ENCODE results near the gene LHFPL2.
"Not testable (repeated sequence)": the region's sequence is repeated elsewhere in the genome, so short reads cannot be mapped to it uniquely, and the experiment has no call there.

Gene LHFPL2

GRCh38 chr5:78669331-78669730 is 20.8 kb upstream of the LHFPL2 start:
- no peak for DNase-seq (ENCODE audit: extremely low read depth, low read depth)
- no peak for TF ChIP-seq CTCF (IDR thresholded peaks at IDR 0.05; ENCODE audit: low read depth, low read length)

GRCh38 chr5:78667461-78668103 is 19.0 kb upstream of the LHFPL2 start:
- DNase-seq (ENCODE audit: extremely low read depth, low read depth), result no peak
- TF ChIP-seq CTCF (IDR thresholded peaks at IDR 0.05; ENCODE audit: low read depth, low read length), result no peak

GRCh38 chr5:78666975-78667374 is 18.4 kb upstream of the LHFPL2 start:
- DNase-seq (ENCODE audit: extremely low read depth, low read depth), result not testable (repeated sequence)

- TF ChIP-seq CTCF (IDR thresholded peaks at IDR 0.05; ENCODE audit: low read depth, low read length), result no peak
- DNase-seq (ENCODE audit: extremely low read depth, low read depth), result no peak
Observed at GRCh38 chr5:78666041-78666444, 17.5 kb upstream of the LHFPL2 start.

GRCh38 chr5:78665534-78665933 is 17.0 kb upstream of the LHFPL2 start:
- no peak for DNase-seq (ENCODE audit: extremely low read depth, low read depth)
- no peak for TF ChIP-seq CTCF (IDR thresholded peaks at IDR 0.05; ENCODE audit: low read depth, low read length)

- TF ChIP-seq CTCF (IDR thresholded peaks at IDR 0.05; ENCODE audit: low read depth, low read length), result no peak
Observed at GRCh38 chr5:78662323-78662722, 13.8 kb upstream of the LHFPL2 start.

GRCh38 chr5:78661691-78662090 is 13.1 kb upstream of the LHFPL2 start:
- TF ChIP-seq CTCF (IDR thresholded peaks at IDR 0.05; ENCODE audit: low read depth, low read length), result no peak

More at GRCh38 chr5:78662323-78662722, 13.8 kb upstream of the LHFPL2 start:
- no peak for DNase-seq (ENCODE audit: extremely low read depth, low read depth)

GRCh38 chr5:78661044-78661443 is 12.5 kb upstream of the LHFPL2 start:
- no peak for TF ChIP-seq CTCF (IDR thresholded peaks at IDR 0.05; ENCODE audit: low read depth, low read length)
- no peak for DNase-seq (ENCODE audit: extremely low read depth, low read depth)

More at GRCh38 chr5:78661691-78662090, 13.1 kb upstream of the LHFPL2 start:
- DNase-seq (ENCODE audit: extremely low read depth, low read depth), result no peak
